ENCODE measurements around the gene TMEM79.

DNA sequence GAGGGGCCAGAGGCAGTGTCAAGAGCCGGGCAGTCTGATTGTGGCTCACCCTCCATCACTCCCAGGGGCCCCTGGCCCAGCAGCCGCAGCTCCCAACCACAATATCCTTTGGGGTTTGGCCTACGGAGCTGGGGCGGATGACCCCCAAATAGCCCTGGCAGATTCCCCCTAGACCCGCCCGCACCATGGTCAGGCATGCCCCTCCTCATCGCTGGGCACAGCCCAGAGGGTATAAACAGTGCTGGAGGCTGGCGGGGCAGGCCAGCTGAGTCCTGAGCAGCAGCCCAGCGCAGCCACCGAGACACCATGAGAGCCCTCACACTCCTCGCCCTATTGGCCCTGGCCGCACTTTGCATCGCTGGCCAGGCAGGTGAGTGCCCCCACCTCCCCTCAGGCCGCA lies 42.2 kb upstream of the TMEM79 start, which contains the start of gene BGLAP:
- TF ChIP-seq CTCF (IDR thresholded peaks at IDR 0.05) (no peak), POLR2A (IDR thresholded peaks at IDR 0.05) (no peak)

Measured in testis (tissue), 2 donors.